HG03025 (cell line): Measurements from ENCODE around the gene TAS2R46.
"Not testable (repeated sequence)": the region's sequence is repeated elsewhere in the genome, so short reads cannot be mapped to it uniquely, and the experiment has no call there.

Experiments used
- ATAC-seq: cut with Tn5 transposase; IDR thresholded peaks from one replicate; pipeline ENCODE4 v1.9.1; 2021; ENCODE audit warnings: mild to moderate bottlenecking, moderate library complexity; ENCODE audit not compliant: unreplicated experiment, low FRiP score

Gene TAS2R46

DNA sequence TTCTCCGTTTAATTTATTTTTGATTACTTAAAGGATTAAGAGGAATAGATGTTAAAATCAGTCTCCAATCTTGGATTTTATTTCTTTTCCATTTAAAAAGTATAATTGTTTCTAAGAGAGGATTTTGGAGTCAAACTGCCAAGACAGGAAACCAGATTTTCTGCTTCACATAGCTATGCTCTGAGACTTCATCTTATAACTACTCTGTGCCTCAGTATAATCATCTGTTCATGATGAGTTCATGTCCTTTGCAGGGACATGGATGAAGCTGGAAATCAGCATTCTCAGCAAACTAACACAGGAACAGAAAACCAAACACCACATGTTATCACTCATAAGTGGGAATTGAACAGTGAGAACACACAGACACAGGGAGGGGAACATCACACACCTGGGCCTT lies 21.9 kb downstream of the TAS2R46 start:
- no peak for ATAC-seq

DNA sequence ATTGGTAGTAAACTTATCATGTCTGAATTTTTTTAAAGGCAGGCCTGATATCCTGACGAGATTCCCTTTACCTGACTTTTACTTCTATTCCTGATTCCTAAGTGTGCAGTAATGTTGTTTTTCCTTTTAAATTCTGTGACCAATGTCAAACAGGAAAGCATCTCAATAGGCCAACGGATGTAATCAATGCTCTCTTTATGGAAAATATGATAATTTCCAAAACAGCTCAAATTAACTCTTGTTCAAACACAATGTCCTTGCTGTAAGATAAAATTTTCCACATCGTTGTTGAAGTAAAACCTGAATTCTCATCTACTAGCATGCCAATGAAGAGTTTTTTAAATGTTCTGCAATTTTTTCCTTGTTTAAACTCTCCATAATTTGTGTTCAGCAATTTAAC lies 22.9 kb downstream of the TAS2R46 start:
- ATAC-seq: no peak

DNA sequence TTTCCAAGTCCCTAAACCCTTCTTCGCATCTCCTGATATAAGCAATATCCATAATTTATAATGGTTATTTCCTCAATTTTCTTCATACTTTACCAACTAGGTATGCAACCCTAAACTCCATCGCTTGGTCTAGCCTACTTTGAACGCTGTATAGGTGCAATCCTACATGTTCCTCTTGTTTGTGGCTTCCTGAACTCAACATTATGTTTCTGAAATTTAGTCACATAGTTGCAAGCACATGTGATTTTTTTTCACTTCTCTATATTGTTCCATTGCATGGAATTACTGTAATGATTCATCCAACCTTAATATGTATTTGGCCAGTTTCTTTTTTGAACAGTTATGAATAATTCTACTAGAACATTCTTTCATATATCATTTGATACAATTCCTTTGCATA lies 28.1 kb downstream of the TAS2R46 start:
- not testable (repeated sequence) for ATAC-seq

DNA sequence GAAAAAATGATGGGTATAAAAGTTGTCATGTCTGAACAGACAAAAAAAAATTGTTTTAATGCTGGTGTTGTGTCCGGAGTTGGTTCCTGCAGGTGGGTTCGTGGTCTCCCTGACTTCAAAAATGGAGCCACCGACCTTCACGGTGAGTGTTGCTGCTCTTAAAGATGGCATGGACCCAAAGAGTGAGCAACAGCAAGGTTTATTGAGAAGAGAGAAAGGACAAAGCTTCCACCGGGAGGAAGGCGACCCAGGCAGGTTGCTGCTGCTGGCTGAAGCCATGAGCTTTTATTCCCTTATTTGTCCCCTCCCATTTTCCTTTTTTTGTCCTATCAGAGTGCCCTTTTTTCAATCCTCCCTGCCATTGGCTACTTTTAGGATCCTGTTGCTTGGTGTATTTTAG lies 30.8 kb downstream of the TAS2R46 start, which contains the start of gene TAS2R31:
Gene TAS2R31, minus strand, starts transcription at position 101 of the 400 bp plus-strand sequence. Its CDS starts 72 bp downstream, at position 29.
- ATAC-seq: no peak

DNA sequence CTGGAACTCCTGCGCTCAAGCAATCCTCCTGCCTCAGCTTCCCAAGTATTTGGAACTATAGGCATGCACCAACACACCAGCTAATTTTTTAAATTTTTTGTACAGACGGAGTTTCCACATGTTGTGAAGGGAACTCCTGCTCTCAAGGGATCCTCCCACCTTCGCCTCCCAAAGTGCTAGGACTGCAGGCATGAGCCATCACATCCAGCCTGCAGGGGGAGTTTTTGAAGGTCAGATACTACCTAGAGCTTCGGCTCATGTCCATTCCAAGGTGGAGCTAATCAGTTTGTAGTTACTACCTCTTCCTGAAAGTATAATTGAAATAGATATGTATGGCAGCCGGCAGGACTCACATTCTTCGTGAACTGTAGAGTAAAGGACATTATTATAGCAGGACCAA lies 36.0 kb downstream of the TAS2R46 start:
- no peak for ATAC-seq

DNA sequence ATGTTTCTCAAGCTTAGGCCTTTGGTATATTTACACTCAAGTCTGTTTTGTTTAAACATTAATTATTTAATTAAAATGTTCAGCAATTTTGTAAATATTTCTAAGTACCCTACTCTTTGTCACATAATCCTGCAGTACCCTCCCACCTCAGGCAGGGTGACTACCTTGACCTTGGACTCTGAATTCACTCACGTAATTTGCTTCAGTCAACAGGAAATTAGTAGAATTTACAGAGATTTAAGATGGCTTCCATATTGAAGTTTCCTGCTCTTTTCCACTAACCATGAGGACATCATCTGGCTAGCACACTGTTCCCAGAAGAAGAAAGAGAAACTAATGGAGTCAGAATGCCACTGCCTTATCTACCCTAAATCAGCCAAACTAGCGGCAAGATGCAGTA lies 38.7 kb downstream of the TAS2R46 start:
- ATAC-seq: no peak

DNA sequence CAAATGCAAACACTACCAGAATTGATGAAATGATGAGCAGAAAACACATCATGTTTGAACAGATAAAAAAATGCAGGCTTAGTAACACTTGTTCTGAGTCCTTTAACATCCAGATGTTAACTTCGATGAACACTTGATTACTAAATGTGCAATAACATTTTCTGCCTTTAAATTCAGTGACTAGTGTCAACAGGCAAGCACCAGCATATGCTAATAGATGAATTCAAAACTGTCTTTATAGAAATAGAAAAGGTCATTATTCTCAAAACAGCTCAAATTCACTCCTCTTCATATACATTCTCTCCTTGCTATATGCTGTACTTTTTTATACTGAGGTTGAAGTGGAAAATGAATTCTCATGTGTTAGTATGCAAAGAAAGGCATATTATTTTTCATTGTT lies 39.6 kb downstream of the TAS2R46 start, which contains the start of gene TAS2R19:
Gene TAS2R19, minus strand, starts transcription at position 101 of the 400 bp plus-strand sequence. Its CDS starts 49 bp downstream, at position 52.
- ATAC-seq: no peak

DNA sequence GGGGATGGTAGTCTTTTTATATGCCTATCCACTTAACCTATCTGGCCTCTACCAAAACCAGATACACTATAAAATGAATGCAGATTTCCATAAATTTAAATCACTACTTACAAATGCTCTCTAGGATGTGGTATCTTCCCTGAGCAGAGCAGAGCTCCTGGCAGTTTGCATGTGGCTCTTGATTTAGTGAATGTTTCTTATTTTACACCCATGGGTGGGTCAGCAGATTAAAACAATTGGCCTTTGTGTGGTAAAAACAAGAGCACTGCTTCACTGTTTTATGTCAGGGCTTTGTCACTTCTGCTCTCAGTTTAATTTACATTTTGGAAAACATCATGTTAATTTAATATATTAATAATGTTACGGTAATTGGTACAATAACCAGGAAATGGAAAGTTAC lies 45.2 kb downstream of the TAS2R46 start:
- no peak for ATAC-seq

DNA sequence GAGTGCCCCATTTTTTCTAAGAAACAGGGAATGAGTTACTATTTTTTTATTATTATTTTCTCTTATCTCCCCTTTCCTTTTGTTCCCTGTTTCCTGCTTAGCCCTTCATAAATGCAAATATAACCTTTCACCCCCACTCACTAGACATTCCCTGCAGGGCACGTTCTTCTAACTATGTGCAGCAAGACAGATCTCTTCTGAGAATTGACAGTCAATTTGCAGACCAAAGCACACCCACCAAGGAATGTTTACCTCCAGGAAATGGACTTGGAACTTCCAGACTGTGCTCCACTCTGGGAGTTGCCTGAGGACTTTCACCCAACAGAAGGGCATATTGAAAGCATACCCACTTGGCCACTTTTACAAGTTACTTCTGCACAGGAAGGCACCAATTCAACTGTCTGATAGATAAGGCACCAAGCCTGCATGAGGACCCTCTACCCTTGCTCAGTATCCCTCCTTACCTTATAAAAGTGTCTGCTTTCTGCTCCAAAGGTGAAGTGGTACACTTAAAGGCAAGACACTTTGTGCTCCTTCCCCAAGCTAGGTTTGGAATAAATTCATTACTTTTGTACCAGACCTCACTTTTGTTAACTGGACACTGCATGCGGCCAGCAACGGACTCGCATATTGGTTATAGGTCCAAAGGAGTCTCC lies 46.2 kb downstream of the TAS2R46 start:
- ATAC-seq: no peak

DNA sequence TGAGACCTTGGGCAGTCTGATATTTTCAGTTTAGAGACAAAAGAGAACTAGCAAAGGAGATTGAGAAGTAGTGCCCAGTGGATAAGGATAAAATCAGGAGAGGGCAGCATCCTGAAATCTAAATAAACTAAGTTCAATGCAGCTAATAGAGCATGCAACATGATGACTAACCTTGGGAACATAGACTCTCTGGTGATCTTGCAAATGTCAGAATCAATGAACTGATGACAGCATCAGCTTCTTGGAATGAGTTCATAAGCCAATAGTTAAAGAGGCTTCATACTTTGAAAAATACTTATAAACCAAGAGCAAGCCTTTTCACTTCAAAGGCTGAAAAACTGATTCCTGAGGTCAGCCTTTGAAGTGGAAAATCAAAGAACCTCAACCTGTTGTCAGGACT lies 47.9 kb downstream of the TAS2R46 start:
- no peak for ATAC-seq
